Right atrium auricular region (tissue), 2 donors: Measurements from ENCODE around the gene PSMA7. TPM values are rescaled to one million over a fixed set of nuclear protein-coding genes. Genes with fewer than 3 reads are reported as not detected.

Experiments
- DNase-seq: peaks from one replicate; pipeline ENCODE4 v3.0.0-alpha.2; 2019; ENCODE audit warnings: low spot score
- H3K27ac ChIP-seq, 2 donors: fragments of 200-600 bp; sonication (generic); 1 replicate in 1 of 2; 2 replicates in 1 of 2; pipeline ENCODE4 v1.5.1; 2016 to 2019
- H3K27me3 ChIP-seq, 2 donors: fragments of 200-600 bp; sonication (generic); one replicate each; pipeline versions ENCODE4 v1.5.1 to v1.6.0; 2017 to 2019
- H3K36me3 ChIP-seq: fragments of 200-600 bp; sonication (generic); one replicate; pipeline ENCODE4 v1.5.1; 2016
- H3K4me1 ChIP-seq, 2 donors: fragments of 200-600 bp; sonication (generic); one replicate each; pipeline versions ENCODE4 v1.5.1 to v1.6.0; 2017 to 2019
- H3K4me3 ChIP-seq, 2 donors: fragments of 200-600 bp; sonication (generic); 1 replicate in 1 of 2; 2 replicates in 1 of 2; pipeline ENCODE4 v1.5.1; 2017 to 2019; ENCODE audit warnings: mild to moderate bottlenecking in 1 of 2, moderate library complexity in 1 of 2
- H3K9me3 ChIP-seq, 2 donors: fragments of 200-600 bp; sonication (generic); one replicate each; pipeline ENCODE4 v1.5.1; 2019
- CTCF ChIP-seq, 2 donors: fragments of 200-600 bp; sonication (generic); IDR thresholded peaks; one replicate each; pipeline ENCODE4 v1.5.1; 2019; ENCODE audit warnings: antibody characterized with exemption in 2 of 2
- total RNA-seq, 2 donors: library from RNA; depleted of rRNA; stranded (reverse); fragments of >200 nt; gene quantifications; one replicate each; pipeline ENCODE4 v1.1.0, GENCODE V29; 2016

Gene PSMA7
- total RNA-seq, 2 donors from 2014 or later: 258 to 313 TPM

- H3K9me3 ChIP-seq: no peaks in the 10 kb centered on the region
- peak overlapping the region in 1 of 2 donors; percentile 48 for H3K27ac ChIP-seq
- no peaks in the 10 kb centered on the region for H3K27me3 ChIP-seq
- H3K4me1 ChIP-seq: peaks cover 0 to 32% of the 10 kb centered on the region in 2 donors
- no peak for TF ChIP-seq CTCF (IDR thresholded peaks at IDR 0.05)
- DNase-seq: no peak
- H3K4me3 ChIP-seq: no peak overlapping the region
- H3K36me3 ChIP-seq: peaks cover 10% of the 10 kb centered on the region
These were observed 44.0 kb upstream of the PSMA7 start for GRCh38 chr20:62186887-62187866.

DNA sequence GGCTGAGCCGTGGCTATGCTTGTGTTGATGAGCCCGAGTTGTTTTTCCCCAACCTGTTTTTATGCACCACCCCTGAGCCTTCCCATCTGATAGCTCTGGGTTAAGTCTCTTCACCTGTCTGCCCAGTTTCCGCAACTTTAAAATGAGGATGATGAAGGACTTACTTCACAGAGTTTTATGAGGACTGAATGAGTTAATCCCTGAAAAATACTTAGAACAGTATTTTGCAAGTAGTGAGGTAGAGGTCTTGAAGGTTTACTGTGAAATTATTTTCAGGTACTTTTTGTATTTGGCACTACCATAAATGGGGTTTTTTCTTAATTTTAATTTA lies 42.9 kb upstream of the PSMA7 start:
- H3K27me3 ChIP-seq: no peaks in the 10 kb centered on the region
- peaks cover 10% of the 10 kb centered on the region for H3K36me3 ChIP-seq
- H3K4me3 ChIP-seq: no peak overlapping the region
- no peak overlapping the region for H3K27ac ChIP-seq
- no peak for DNase-seq
- TF ChIP-seq CTCF (IDR thresholded peaks at IDR 0.05): no peak
- H3K4me1 ChIP-seq: peaks cover 0 to 24% of the 10 kb centered on the region in 2 donors
- H3K9me3 ChIP-seq: no peaks in the 10 kb centered on the region

GRCh38 chr20:62183426-62184142 lies 40.4 kb upstream of the PSMA7 start:
- Histone ChIP-seq H3K36me3 (peaks cover 13% of the 10 kb centered on the region), H3K4me3 (peak overlapping the region; percentile 99 to 100), H3K9me3 (no peaks in the 10 kb centered on the region), H3K27ac (peak overlapping the region; percentile 95 to 97), H3K27me3 (no peaks in the 10 kb centered on the region), H3K4me1 (peaks cover 0 to 24% of the 10 kb centered on the region in 2 donors)
- TF ChIP-seq CTCF (IDR thresholded peaks at IDR 0.05): no peak
- DNase-seq: no peak

DNA sequence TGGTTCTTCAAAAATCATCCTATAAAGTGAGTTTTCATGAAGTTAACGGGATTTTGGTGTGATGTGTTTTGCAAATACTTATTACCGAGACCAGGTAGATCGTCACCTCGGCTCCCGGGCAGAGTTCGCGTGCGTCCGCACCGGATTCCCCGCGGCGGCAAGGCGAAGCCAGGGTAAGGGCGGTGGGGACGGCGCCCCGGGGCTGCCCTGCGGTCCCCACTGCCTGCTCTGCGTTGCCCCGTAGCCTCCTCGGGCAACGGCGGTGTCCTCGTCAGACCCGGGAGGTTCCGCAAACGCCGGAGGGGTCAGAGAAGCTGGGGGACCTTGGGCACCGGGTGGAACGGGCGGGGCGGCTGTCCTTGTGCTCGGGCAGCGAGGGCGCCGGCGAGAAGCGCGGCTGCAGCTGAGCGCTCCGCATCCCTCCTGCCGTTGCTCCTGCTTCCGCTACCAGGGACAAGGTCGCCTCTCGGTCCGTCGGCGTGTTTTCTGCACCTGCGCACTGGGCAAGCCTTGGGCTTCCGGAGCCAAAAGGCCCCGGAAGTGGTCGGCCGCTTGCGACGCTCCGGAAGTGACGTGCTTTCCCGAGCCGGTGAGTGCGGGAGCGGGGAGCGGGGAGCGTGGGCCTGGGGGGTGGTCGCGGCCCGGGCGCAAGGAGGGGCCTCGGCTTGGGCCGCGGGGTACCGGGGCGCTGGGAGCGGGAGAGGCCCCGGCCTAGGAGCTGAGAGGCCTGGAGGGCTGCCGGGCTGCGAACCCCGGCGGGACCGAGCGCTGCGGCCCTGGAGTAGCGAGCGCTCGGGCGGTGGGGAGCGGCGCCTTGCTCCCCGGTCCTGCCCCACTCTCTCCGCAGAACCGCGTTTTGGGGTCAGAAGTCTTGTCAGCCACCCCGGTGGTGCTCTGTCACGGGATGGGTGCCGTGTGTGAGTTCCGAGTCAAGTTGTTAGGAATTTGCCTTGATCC lies 39.6 kb upstream of the PSMA7 start, which contains the start of gene MTG2:
TSS of gene MTG2 (plus strand) at position 560 of the 957 bp plus-strand sequence. CDS start 10,393 bp downstream, outside the sequence.
- H3K9me3 ChIP-seq: no peaks in the 10 kb centered on the region
- peaks cover 13% of the 10 kb centered on the region for H3K36me3 ChIP-seq
- H3K4me3 ChIP-seq: peak within 1 kb of the TSS; percentile 99 to 100
- H3K4me1 ChIP-seq: peaks cover 0 to 22% of the 10 kb centered on the region in 2 donors
- DNase-seq: peak; percentile 94
- peak in 1 of 2 donors; percentile 31 for TF ChIP-seq CTCF (IDR thresholded peaks at IDR 0.05)
- no peaks in the 10 kb centered on the region for H3K27me3 ChIP-seq
- peak within 1 kb of the TSS; percentile 95 to 97 for H3K27ac ChIP-seq

- H3K4me1 ChIP-seq: peaks cover 0 to 14% of the 10 kb centered on the region in 2 donors
- H3K36me3 ChIP-seq: peaks cover 13% of the 10 kb centered on the region
- TF ChIP-seq CTCF (IDR thresholded peaks at IDR 0.05): no peak
- no peaks in the 10 kb centered on the region for H3K9me3 ChIP-seq
- DNase-seq: no peak
- peak overlapping the region; percentile 95 to 97 for H3K27ac ChIP-seq
- peak overlapping the region in 1 of 2 donors; percentile 100 for H3K4me3 ChIP-seq
- no peaks in the 10 kb centered on the region for H3K27me3 ChIP-seq
These were observed 38.6 kb upstream of the PSMA7 start for GRCh38 chr20:62181808-62182207.
